ENCODE results near the gene ADAMTS9.

DNA sequence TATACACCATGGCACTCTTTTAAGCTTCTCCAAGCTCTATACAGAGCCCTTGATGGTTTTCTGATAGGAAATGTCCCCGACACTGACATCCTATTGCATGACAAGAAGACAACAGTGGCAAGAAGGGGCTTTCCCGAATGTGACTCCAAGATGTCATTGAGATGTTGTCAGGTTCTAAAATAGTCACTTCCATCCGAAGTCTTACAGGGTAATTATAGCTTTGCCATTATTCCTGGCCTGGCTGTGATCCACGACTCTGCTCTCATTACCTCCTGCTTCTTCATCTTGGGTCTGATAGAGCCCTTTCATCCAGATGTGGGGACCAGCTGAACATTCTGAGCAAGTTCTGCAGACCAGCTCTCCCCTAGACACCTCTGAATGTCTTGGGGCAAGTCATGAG, 40.6 kb upstream of the ADAMTS9 start:
- no peak for TF ChIP-seq POLR2A (IDR thresholded peaks at IDR 0.05; ENCODE audit: low read depth, low read length)
- no peak for TF ChIP-seq BHLHE40 (IDR thresholded peaks at IDR 0.05; ENCODE audit: borderline replicate concordance in 1 of 2, low read depth in 2 of 2, low read length in 1 of 2)
- no peak for TF ChIP-seq BACH1 (IDR thresholded peaks at IDR 0.05; ENCODE audit: borderline replicate concordance)
